ENCODE results near the gene MAL. TPM values are rescaled to one million over a fixed set of nuclear protein-coding genes. Genes with fewer than 3 reads are reported as not detected.

MAL gene
- total and polyA plus RNA-seq, 2 experiments from 2014 or later, result 0.24 to 0.31 TPM

GRCh38 chr2:95052804-95053479 lies 27.4 kb downstream of the MAL start:
- DNase-seq (ENCODE audit: low spot score), result no peak
- H3K4me2 ChIP-seq, result no peak overlapping the region
- H3K27me3 Mint-ChIP-seq (ENCODE audit: insufficient read depth, low read depth, poor library complexity), result peaks cover 8% of the 10 kb centered on the region

GRCh38 chr2:95053543-95053942 lies 28.0 kb downstream of the MAL start:
- Histone ChIP-seq H3K4me2 (no peak overlapping the region), H3K36me3 (ENCODE audit: insufficient read depth) (no peaks in the 10 kb centered on the region), H3K79me2 (replicated peaks; ENCODE audit: insufficient read depth) (no peaks in the 10 kb centered on the region), H3K4me3 (no peak overlapping the region), H3K4me1 (ENCODE audit: insufficient read depth) (no peaks in the 10 kb centered on the region), H4K20me1 (replicated peaks; ENCODE audit: insufficient read depth) (no peaks in the 10 kb centered on the region), H3K27ac (ENCODE audit: low read depth) (no peak overlapping the region), H3K9me2 (ENCODE audit: insufficient read depth) (no peaks in the 10 kb centered on the region), H3K27me3 (ENCODE audit: insufficient read depth) (no peaks in the 10 kb centered on the region), H2AFZ (peak overlapping the region; percentile 49), H3F3A (replicated peaks; ENCODE audit: low read depth) (no peaks in the 10 kb centered on the region)
- peaks cover 2% of the 10 kb centered on the region; the same call in 2 of the 3 replicates for H3K4me1 Mint-ChIP-seq
- no peak overlapping the region for H3K4me3 Mint-ChIP-seq
- ATAC-seq, result peak; percentile 85
- H3K27ac Mint-ChIP-seq, result no peak overlapping the region
- no peaks in the 10 kb centered on the region for H3K36me3 Mint-ChIP-seq (ENCODE audit: low read depth)
- TF ChIP-seq CREB1 (CRISPR knock-in tag; IDR thresholded peaks at IDR 0.05; ENCODE audit: low read depth) (no peak), JUNB (IDR thresholded peaks at IDR 0.05; ENCODE audit: unreplicated experiment) (no peak), EZH2 (IDR thresholded peaks at IDR 0.05; ENCODE audit: low read depth, unreplicated experiment) (no peak), POLR2AphosphoS5 (IDR thresholded peaks at IDR 0.05; ENCODE audit: low read depth) (no peak), CTCF (conservative IDR thresholded peaks at IDR 0.05; ENCODE audit: low read depth in 2 of 2) (peak; percentile 61 to 72), EZH2phosphoT487 (IDR thresholded peaks at IDR 0.05; ENCODE audit: unreplicated experiment) (no peak), ZNF114 (CRISPR knock-in tag; IDR thresholded peaks at IDR 0.05) (no peak), REST (IDR thresholded peaks at IDR 0.05; ENCODE audit: unreplicated experiment) (no peak)
- DNase-seq (ENCODE audit: low spot score), result peak; percentile 83
- no peaks in the 10 kb centered on the region for H3K9me3 Mint-ChIP-seq
- H3K27me3 Mint-ChIP-seq (ENCODE audit: insufficient read depth, low read depth, poor library complexity), result peaks cover 8% of the 10 kb centered on the region

More at GRCh38 chr2:95052804-95053479, 27.4 kb downstream of the MAL start:
- Histone ChIP-seq H3K4me3 (no peak overlapping the region), H3K36me3 (ENCODE audit: insufficient read depth) (no peaks in the 10 kb centered on the region), H3K79me2 (replicated peaks; ENCODE audit: insufficient read depth) (no peaks in the 10 kb centered on the region), H2AFZ (peak overlapping the region; percentile 49), H3K9me2 (ENCODE audit: insufficient read depth) (no peaks in the 10 kb centered on the region), H3K4me1 (ENCODE audit: insufficient read depth) (no peaks in the 10 kb centered on the region), H3K27me3 (ENCODE audit: insufficient read depth) (no peaks in the 10 kb centered on the region), H3K27ac (ENCODE audit: low read depth) (no peak overlapping the region), H3F3A (replicated peaks; ENCODE audit: low read depth) (no peaks in the 10 kb centered on the region), H4K20me1 (replicated peaks; ENCODE audit: insufficient read depth) (no peaks in the 10 kb centered on the region)
- peaks cover 2% of the 10 kb centered on the region; the same call in 2 of the 3 replicates for H3K4me1 Mint-ChIP-seq
- no peaks in the 10 kb centered on the region for H3K36me3 Mint-ChIP-seq (ENCODE audit: low read depth)
- H3K27ac Mint-ChIP-seq, result no peak overlapping the region
- no peaks in the 10 kb centered on the region for H3K9me3 Mint-ChIP-seq
- peak; percentile 33 to 51 for TF ChIP-seq CTCF (conservative IDR thresholded peaks at IDR 0.05; ENCODE audit: low read depth in 2 of 2)
- TF ChIP-seq ETS1 (IDR thresholded peaks at IDR 0.05), result no peak
- H3K4me3 Mint-ChIP-seq, result no peak overlapping the region
- no peak for ATAC-seq
